ENCODE measurements around the gene HABP4. TPM values are rescaled to one million over a fixed set of nuclear protein-coding genes. Genes with fewer than 3 reads are reported as not detected.

The HABP4 gene
- polyA plus RNA-seq, 2 of the 4 experiments (the other 2 are of a cell fraction) = 12.4 to 12.8 TPM

DNA sequence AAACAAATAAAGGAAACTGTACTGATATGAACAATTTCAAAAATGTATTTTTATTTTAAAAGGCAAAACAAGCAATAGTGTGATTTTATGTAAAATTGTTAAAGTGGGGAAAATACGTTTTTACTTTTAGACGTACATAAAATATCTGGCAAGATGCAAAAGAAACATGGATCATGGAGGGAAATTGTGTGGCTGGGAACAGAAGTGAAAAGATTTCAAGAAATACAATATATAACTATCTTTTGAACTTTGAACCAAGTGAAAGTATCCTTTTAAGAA is 30.3 kb upstream of the HABP4 start:
- peaks cover 25% of the 10 kb centered on the region for H3K4me1 ChIP-seq
- ChIA-PET CTCF (interaction anchor here (0.6 kb wide), 1 partner anchor 24 kb away, joined by 3 read pairs; no protein-coding TSS in a partner anchor), POLR2A (interaction anchor here (1.0 to 1.7 kb wide), 4 partner anchors 30 to 193 kb away, joined by 3 to 11 read pairs (median 7); partner anchors contain the start of gene HABP4)
- 7% methylated on average over 2 of the region's 2 CpGs for WGBS (ENCODE audit: missing lambda C conversion rate)
- DNase-seq (ENCODE audit: low read depth in 1 of 2, low spot score in 1 of 2) = no peak
- no peak for FAIRE-seq
- H3K9me3 ChIP-seq = no peaks in the 10 kb centered on the region
- H3K4me3 ChIP-seq = peak overlapping the region; percentile 90
- no peak for ATAC-seq
- TF ChIP-seq, protein P1, sequence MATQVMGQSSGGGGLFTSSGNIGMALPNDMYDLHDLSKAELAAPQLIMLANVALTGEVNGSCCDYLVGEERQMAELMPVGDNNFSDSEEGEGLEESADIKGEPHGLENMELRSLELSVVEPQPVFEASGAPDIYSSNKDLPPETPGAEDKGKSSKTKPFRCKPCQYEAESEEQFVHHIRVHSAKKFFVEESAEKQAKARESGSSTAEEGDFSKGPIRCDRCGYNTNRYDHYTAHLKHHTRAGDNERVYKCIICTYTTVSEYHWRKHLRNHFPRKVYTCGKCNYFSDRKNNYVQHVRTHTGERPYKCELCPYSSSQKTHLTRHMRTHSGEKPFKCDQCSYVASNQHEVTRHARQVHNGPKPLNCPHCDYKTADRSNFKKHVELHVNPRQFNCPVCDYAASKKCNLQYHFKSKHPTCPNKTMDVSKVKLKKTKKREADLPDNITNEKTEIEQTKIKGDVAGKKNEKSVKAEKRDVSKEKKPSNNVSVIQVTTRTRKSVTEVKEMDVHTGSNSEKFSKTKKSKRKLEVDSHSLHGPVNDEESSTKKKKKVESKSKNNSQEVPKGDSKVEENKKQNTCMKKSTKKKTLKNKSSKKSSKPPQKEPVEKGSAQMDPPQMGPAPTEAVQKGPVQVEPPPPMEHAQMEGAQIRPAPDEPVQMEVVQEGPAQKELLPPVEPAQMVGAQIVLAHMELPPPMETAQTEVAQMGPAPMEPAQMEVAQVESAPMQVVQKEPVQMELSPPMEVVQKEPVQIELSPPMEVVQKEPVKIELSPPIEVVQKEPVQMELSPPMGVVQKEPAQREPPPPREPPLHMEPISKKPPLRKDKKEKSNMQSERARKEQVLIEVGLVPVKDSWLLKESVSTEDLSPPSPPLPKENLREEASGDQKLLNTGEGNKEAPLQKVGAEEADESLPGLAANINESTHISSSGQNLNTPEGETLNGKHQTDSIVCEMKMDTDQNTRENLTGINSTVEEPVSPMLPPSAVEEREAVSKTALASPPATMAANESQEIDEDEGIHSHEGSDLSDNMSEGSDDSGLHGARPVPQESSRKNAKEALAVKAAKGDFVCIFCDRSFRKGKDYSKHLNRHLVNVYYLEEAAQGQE (IDR thresholded peaks at IDR 0.05) = no peak
- TF ChIP-seq KDM1A (IDR thresholded peaks at IDR 0.05; ENCODE audit: low read depth) (no peak), HOXB13 (CRISPR knock-in tag; IDR thresholded peaks at IDR 0.05; ENCODE audit: low read depth) (no peak), CBX2 (IDR thresholded peaks at IDR 0.05; ENCODE audit: borderline replicate concordance, low read depth) (no peak), GATA3 (IDR thresholded peaks at IDR 0.05; ENCODE audit: borderline replicate concordance) (no peak), HDAC2 (IDR thresholded peaks at IDR 0.05) (no peak), RNF2 (IDR thresholded peaks at IDR 0.05; ENCODE audit: borderline replicate concordance, low read depth) (no peak), NFE2L2 (conservative IDR thresholded peaks at IDR 0.05; ENCODE audit: low read length) (no peak), RAD21 (conservative IDR thresholded peaks at IDR 0.05 in 1 of 2, IDR thresholded peaks at IDR 0.05 in 1 of 2) (no peak)
- peak overlapping the region; percentile 95 to 99 for H3K27ac ChIP-seq
- peak overlapping the region; percentile 75 for H3K4me2 ChIP-seq

DNA sequence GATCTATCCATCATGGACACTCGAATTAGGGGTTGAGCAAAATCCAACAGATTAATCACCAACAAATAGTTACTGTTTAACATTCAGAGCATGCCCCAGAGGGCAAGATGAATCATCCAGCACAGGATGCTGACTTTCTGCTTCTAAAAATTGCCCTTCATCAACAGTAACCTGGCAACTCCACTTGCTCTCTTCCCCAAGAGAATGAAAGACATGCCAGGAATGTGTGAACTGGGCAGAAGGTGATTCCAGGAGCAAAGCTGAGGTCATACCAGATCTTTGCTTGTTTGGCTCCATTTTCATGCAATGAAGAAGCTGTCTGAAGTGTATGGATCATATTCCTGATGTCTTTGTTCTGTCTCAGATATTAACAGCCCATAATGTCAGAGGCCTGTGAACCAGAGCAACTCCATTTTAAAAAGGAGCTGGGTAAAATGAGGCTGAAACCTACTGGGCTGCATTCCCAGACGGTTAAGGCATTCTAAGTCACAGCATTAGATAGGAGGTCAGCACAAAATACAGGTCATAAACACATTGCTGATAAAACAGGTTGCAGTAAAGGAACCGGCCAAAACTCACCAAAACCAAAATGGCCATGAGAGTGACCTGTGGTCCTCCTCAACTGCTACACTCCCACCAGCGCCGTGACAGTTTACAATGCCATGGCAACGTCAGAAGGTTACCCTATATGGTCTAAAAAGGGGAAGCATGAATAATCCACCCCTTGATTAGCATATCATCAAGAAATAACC is 29.3 kb upstream of the HABP4 start:
- WGBS (ENCODE audit: missing lambda C conversion rate) = 18% methylated on average over 6 of the region's 6 CpGs
- DNase-seq (ENCODE audit: low read depth in 1 of 2, low spot score in 1 of 2) (peak; percentile 92 to 96), ATAC-seq (peak; percentile 49 to 55), FAIRE-seq (peak; percentile 96)
- Histone ChIP-seq H3K4me3 (no peak overlapping the region; the same call in 2 of the 3 replicates), H3K27ac (peak overlapping the region; percentile 95 to 99), H3K4me2 (peak overlapping the region; percentile 75), H3K9me3 (no peaks in the 10 kb centered on the region), H3K4me1 (peaks cover 25% of the 10 kb centered on the region)
- CTCF ChIA-PET = no interaction called here
- POLR2A ChIA-PET = interaction anchor here (1.1 to 1.2 kb wide), 2 partner anchors 29 to 37 kb away, joined by 3 to 6 read pairs; partner anchors contain the start of genes HABP4 and SLC35D2
- TF ChIP-seq FOSL2 (IDR thresholded peaks at IDR 0.05) (peak; percentile 92), FOSL2 (CRISPR knock-in tag; IDR thresholded peaks at IDR 0.05) (peak; percentile 97), MYC (IDR thresholded peaks at IDR 0.05; ENCODE audit: borderline replicate concordance, low read length) (no peak), POLR2A (IDR thresholded peaks at IDR 0.05; ENCODE audit: low read length) (no peak), FOXS1 (CRISPR knock-in tag; IDR thresholded peaks at IDR 0.05) (peak; percentile 99), PHF8 (IDR thresholded peaks at IDR 0.05; ENCODE audit: borderline replicate concordance, low read depth) (no peak), ZFP36 (IDR thresholded peaks at IDR 0.05; ENCODE audit: borderline replicate concordance, partially characterized antibody) (no peak), MAFK (IDR thresholded peaks at IDR 0.05; ENCODE audit: partially characterized antibody) (peak; percentile 82), GATA3 (IDR thresholded peaks at IDR 0.05; ENCODE audit: borderline replicate concordance) (peak; percentile 88; the same call in 1 of the 2 replicates), ESRRA (IDR thresholded peaks at IDR 0.05; ENCODE audit: borderline replicate concordance, low read length) (peak; percentile 91), KDM1A (IDR thresholded peaks at IDR 0.05; ENCODE audit: low read depth) (no peak), CBX2 (IDR thresholded peaks at IDR 0.05; ENCODE audit: borderline replicate concordance, low read depth) (no peak), JUNB (IDR thresholded peaks at IDR 0.05) (peak; percentile 91), SMC3 (IDR thresholded peaks at IDR 0.05) (0 out of 3 replicates have a peak, but pooled peaks have one; percentile 27), ZNF302 (CRISPR knock-in tag; IDR thresholded peaks at IDR 0.05) (peak; percentile 100), SREBF2 (IDR thresholded peaks at IDR 0.05) (no peak), TFCP2L1 (CRISPR knock-in tag; IDR thresholded peaks at IDR 0.05) (peak; percentile 99), RNF2 (IDR thresholded peaks at IDR 0.05; ENCODE audit: borderline replicate concordance, low read depth) (no peak), NFE2L2 (conservative IDR thresholded peaks at IDR 0.05; ENCODE audit: low read length) (no peak), NR3C1 (IDR thresholded peaks at IDR 0.05) (no peak), HOXB5 (CRISPR knock-in tag; IDR thresholded peaks at IDR 0.05) (peak; percentile 100)
- TF ChIP-seq, protein P2, sequence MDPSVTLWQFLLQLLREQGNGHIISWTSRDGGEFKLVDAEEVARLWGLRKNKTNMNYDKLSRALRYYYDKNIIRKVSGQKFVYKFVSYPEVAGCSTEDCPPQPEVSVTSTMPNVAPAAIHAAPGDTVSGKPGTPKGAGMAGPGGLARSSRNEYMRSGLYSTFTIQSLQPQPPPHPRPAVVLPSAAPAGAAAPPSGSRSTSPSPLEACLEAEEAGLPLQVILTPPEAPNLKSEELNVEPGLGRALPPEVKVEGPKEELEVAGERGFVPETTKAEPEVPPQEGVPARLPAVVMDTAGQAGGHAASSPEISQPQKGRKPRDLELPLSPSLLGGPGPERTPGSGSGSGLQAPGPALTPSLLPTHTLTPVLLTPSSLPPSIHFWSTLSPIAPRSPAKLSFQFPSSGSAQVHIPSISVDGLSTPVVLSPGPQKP (IDR thresholded peaks at IDR 0.05; ENCODE audit: low read depth, low read length) = no peak
- TF ChIP-seq, protein P3, sequence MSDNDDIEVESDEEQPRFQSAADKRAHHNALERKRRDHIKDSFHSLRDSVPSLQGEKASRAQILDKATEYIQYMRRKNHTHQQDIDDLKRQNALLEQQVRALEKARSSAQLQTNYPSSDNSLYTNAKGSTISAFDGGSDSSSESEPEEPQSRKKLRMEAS (IDR thresholded peaks at IDR 0.05) = peak; percentile 83
- TF ChIP-seq, protein P4, sequence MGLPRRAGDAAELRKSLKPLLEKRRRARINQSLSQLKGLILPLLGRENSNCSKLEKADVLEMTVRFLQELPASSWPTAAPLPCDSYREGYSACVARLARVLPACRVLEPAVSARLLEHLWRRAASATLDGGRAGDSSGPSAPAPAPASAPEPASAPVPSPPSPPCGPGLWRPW (IDR thresholded peaks at IDR 0.05) = no peak
- TF ChIP-seq, protein P5, sequence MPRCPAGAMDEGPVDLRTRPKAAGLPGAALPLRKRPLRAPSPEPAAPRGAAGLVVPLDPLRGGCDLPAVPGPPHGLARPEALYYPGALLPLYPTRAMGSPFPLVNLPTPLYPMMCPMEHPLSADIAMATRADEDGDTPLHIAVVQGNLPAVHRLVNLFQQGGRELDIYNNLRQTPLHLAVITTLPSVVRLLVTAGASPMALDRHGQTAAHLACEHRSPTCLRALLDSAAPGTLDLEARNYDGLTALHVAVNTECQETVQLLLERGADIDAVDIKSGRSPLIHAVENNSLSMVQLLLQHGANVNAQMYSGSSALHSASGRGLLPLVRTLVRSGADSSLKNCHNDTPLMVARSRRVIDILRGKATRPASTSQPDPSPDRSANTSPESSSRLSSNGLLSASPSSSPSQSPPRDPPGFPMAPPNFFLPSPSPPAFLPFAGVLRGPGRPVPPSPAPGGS (IDR thresholded peaks at IDR 0.05) = 0 out of 3 replicates have a peak, but pooled peaks have one; percentile 49
- TF ChIP-seq, protein P6, sequence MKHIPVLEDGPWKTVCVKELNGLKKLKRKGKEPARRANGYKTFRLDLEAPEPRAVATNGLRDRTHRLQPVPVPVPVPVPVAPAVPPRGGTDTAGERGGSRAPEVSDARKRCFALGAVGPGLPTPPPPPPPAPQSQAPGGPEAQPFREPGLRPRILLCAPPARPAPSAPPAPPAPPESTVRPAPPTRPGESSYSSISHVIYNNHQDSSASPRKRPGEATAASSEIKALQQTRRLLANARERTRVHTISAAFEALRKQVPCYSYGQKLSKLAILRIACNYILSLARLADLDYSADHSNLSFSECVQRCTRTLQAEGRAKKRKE (CRISPR knock-in tag; IDR thresholded peaks at IDR 0.05; ENCODE audit: low read depth) = peak; percentile 100

Measured in A549 (cell line).